SK-N-SH treated with all-trans-retinoic acid at 6 μM for 48 hours (cell line): ENCODE data around the gene KCNH1.
A peak's percentile ranks its signal among the peaks of the same experiment; 100 is the strongest.

Source experiments
- ATAC-seq: fragments of 200-7000 bp; cut with Tn5 transposase; 3 replicates; pipeline ENCODE4 v1.9.1; 2020; ENCODE audit warnings: mild to moderate bottlenecking, moderate library complexity
- ARNTL ChIP-seq: fragments of 450-650 bp; formaldehyde crosslinking; IDR thresholded peaks from 2 replicates; pipeline ENCODE4 v1.5.0; 2020; ENCODE audit warnings: low read depth, mild to moderate bottlenecking, moderate library complexity, borderline replicate concordance
- BACH2 ChIP-seq: fragments of 250-450 bp; sonication (Bioruptor Pico); IDR thresholded peaks from 2 replicates; pipeline ENCODE4 v1.9.0; 2021; ENCODE audit warnings: mild to moderate bottlenecking, borderline replicate concordance
- CREB5 ChIP-seq: fragments of 250-450 bp; sonication (Bioruptor Pico); IDR thresholded peaks from 2 replicates; pipeline ENCODE4 v1.5.1; 2020; ENCODE audit warnings: low read depth, mild to moderate bottlenecking, moderate library complexity
- CSDC2 ChIP-seq: fragments of 250-450 bp; sonication (Bioruptor Pico); IDR thresholded peaks from 2 replicates; pipeline ENCODE4 v1.5.0; 2020; ENCODE audit warnings: mild to moderate bottlenecking, moderate library complexity
- CSRNP3 ChIP-seq: fragments of 250-450 bp; sonication (Bioruptor Pico); IDR thresholded peaks from 2 replicates; pipeline ENCODE4 v1.5.1; 2021; ENCODE audit warnings: mild to moderate bottlenecking, moderate library complexity
- ISL1 ChIP-seq: fragments of 250-450 bp; sonication (Bioruptor Pico); IDR thresholded peaks from 2 replicates; pipeline ENCODE4 v2.1.2; 2022; ENCODE audit warnings: mild to moderate bottlenecking, moderate library complexity
- OSR1 ChIP-seq: fragments of 250-450 bp; sonication (Bioruptor Pico); IDR thresholded peaks from 2 replicates; pipeline ENCODE4 v1.8.0; 2022; ENCODE audit warnings: moderate library complexity, mild to moderate bottlenecking, inconsistent platforms
- PATZ1 ChIP-seq: fragments of 250-450 bp; sonication (Bioruptor Pico); IDR thresholded peaks from 2 replicates; pipeline ENCODE4 v1.8.0; 2020; ENCODE audit warnings: mild to moderate bottlenecking, moderate library complexity, borderline replicate concordance
- POU6F1 ChIP-seq: fragments of 250-450 bp; sonication (Bioruptor Pico); IDR thresholded peaks from 2 replicates; pipeline ENCODE4 v1.8.0; 2021; ENCODE audit warnings: low read depth, mild to moderate bottlenecking, moderate library complexity, borderline replicate concordance
- PPARA ChIP-seq: fragments of 250-450 bp; sonication (Bioruptor Pico); IDR thresholded peaks from 2 replicates; pipeline ENCODE4 v1.5.0; 2020; ENCODE audit warnings: mild to moderate bottlenecking, borderline replicate concordance
- RARB ChIP-seq: fragments of 250-450 bp; sonication (Bioruptor Pico); IDR thresholded peaks from 2 replicates; pipeline ENCODE4 v1.8.0; 2021; ENCODE audit warnings: mild to moderate bottlenecking, moderate library complexity
- SNAI2 ChIP-seq: fragments of 250-450 bp; sonication (Bioruptor Pico); IDR thresholded peaks from 2 replicates; pipeline ENCODE4 v1.5.0; 2020; ENCODE audit warnings: mild to moderate bottlenecking, moderate library complexity
- TCF4 ChIP-seq: fragments of 250-450 bp; sonication (Bioruptor Pico); IDR thresholded peaks from 2 replicates; pipeline ENCODE4 v1.8.0; 2021; ENCODE audit warnings: mild to moderate bottlenecking, moderate library complexity, borderline replicate concordance
- TOX ChIP-seq: fragments of 250-450 bp; sonication (Bioruptor Pico); IDR thresholded peaks from 2 replicates; pipeline ENCODE4 v1.8.0; 2021; ENCODE audit warnings: mild to moderate bottlenecking, moderate library complexity, borderline replicate concordance
- TSHZ2 ChIP-seq: fragments of 250-450 bp; sonication (Bioruptor Pico); IDR thresholded peaks from 2 replicates; pipeline ENCODE4 v1.5.0; 2020; ENCODE audit warnings: mild to moderate bottlenecking, moderate library complexity
- ZC3H10 ChIP-seq: fragments of 250-450 bp; sonication (Bioruptor Pico); IDR thresholded peaks from 2 replicates; pipeline ENCODE4 v1.5.1; 2021; ENCODE audit warnings: mild to moderate bottlenecking, moderate library complexity
- ZFP3 ChIP-seq: fragments of 250-450 bp; sonication (Bioruptor Pico); IDR thresholded peaks from 2 replicates; pipeline ENCODE4 v1.5.0; 2020; ENCODE audit warnings: mild to moderate bottlenecking, moderate library complexity
- ZFP30 ChIP-seq: fragments of 450-650 bp; formaldehyde crosslinking; IDR thresholded peaks from 2 replicates; pipeline ENCODE4 v1.5.0; 2022; ENCODE audit warnings: mild to moderate bottlenecking, moderate library complexity
- ZNF565 ChIP-seq: fragments of 450-650 bp; formaldehyde crosslinking; conservative IDR thresholded peaks from 2 replicates; pipeline ENCODE4 v1.5.0; 2020; ENCODE audit warnings: low read depth, mild to moderate bottlenecking, moderate library complexity
- ZNF70 ChIP-seq: fragments of 450-650 bp; formaldehyde crosslinking; IDR thresholded peaks from 2 replicates; pipeline ENCODE4 v1.5.0; 2020; ENCODE audit warnings: mild to moderate bottlenecking, moderate library complexity
- ZNF8 ChIP-seq: fragments of 450-650 bp; formaldehyde crosslinking; IDR thresholded peaks from 2 replicates; pipeline ENCODE4 v1.5.0; 2020; ENCODE audit warnings: mild to moderate bottlenecking, moderate library complexity

KCNH1 gene

GRCh38 chr1:210697185-210697584 lies 436.8 kb downstream of the KCNH1 start:
- no peak for ATAC-seq
- TF ChIP-seq ZFP3 (no peak), CREB5 (CRISPR knock-in tag) (no peak), PATZ1 (CRISPR knock-in tag) (no peak), SNAI2 (no peak), ZFP30 (CRISPR knock-in tag) (no peak), ZNF70 (CRISPR knock-in tag) (no peak), TOX (CRISPR knock-in tag) (no peak), TCF4 (CRISPR knock-in tag) (no peak), ARNTL (no peak), ZC3H10 (CRISPR knock-in tag) (no peak), PPARA (CRISPR knock-in tag) (no peak), ISL1 (CRISPR knock-in tag) (no peak), OSR1 (CRISPR knock-in tag) (no peak), RARB (CRISPR knock-in tag) (no peak), TSHZ2 (CRISPR knock-in tag) (no peak), CSRNP3 (CRISPR knock-in tag) (no peak), POU6F1 (CRISPR knock-in tag) (no peak), ZNF565 (CRISPR knock-in tag) (no peak)

- peak; percentile 20; the same call in 1 of the 3 replicates for ATAC-seq
- TF ChIP-seq OSR1 (CRISPR knock-in tag), result no peak
- no peak for TF ChIP-seq TCF4 (CRISPR knock-in tag)
- TF ChIP-seq, all 23 proteins: peak for 0
Measured at GRCh38 chr1:210696709-210697108, 437.2 kb downstream of the KCNH1 start.

- TF ChIP-seq ZNF8 (CRISPR knock-in tag) (no peak), TCF4 (CRISPR knock-in tag) (no peak), ARNTL (no peak), CSDC2 (CRISPR knock-in tag) (no peak), CSRNP3 (CRISPR knock-in tag) (no peak), BACH2 (no peak)
- ATAC-seq, result no peak
Measured at GRCh38 chr1:210695026-210695425, 438.9 kb downstream of the KCNH1 start.
